GM19328 (cell line): ENCODE measurements around the gene DENND2D.
"Not testable (repeated sequence)": the region's sequence is repeated elsewhere in the genome, so short reads cannot be mapped to it uniquely, and the experiment has no call there.

Source experiments
- ATAC-seq: cut with Tn5 transposase; IDR thresholded peaks from one replicate; pipeline ENCODE4 v1.9.1; 2021; ENCODE audit warnings: mild to moderate bottlenecking, moderate library complexity; ENCODE audit not compliant: unreplicated experiment

Gene DENND2D

GRCh38 chr1:111221633-111222291 lies 21.3 kb upstream of the DENND2D start:
- peak; percentile 46 for ATAC-seq

GRCh38 chr1:111221276-111221632 lies 20.8 kb upstream of the DENND2D start:
- no peak for ATAC-seq

GRCh38 chr1:111220302-111220890 lies 19.9 kb upstream of the DENND2D start:
- no peak for ATAC-seq

GRCh38 chr1:111219557-111220286 lies 19.3 kb upstream of the DENND2D start:
- ATAC-seq = peak; percentile 34

- no peak for ATAC-seq
These were observed 18.5 kb upstream of the DENND2D start for GRCh38 chr1:111218701-111219556.

- no peak for ATAC-seq
These were observed 16.9 kb upstream of the DENND2D start for GRCh38 chr1:111217183-111217910.

- no peak for ATAC-seq
These were observed 16.3 kb upstream of the DENND2D start for GRCh38 chr1:111216751-111217150.

- ATAC-seq = not testable (repeated sequence)
These were observed 14.8 kb upstream of the DENND2D start for GRCh38 chr1:111215285-111215684.

- ATAC-seq = no peak
These were observed 14.4 kb upstream of the DENND2D start for GRCh38 chr1:111214884-111215283.

- peak; percentile 30 for ATAC-seq
These were observed 13.8 kb upstream of the DENND2D start for GRCh38 chr1:111214074-111214801.

GRCh38 chr1:111213412-111213811 lies 13.0 kb upstream of the DENND2D start:
- no peak for ATAC-seq

GRCh38 chr1:111212634-111213335 lies 12.3 kb upstream of the DENND2D start:
- ATAC-seq = no peak

- ATAC-seq = no peak
These were observed 11.5 kb upstream of the DENND2D start for GRCh38 chr1:111211921-111212320.

GRCh38 chr1:111209622-111210021 lies 9.2 kb upstream of the DENND2D start:
- ATAC-seq = no peak

- no peak for ATAC-seq
These were observed 8.5 kb upstream of the DENND2D start for GRCh38 chr1:111208921-111209320.

GRCh38 chr1:111205714-111206050 lies 5.2 kb upstream of the DENND2D start:
- ATAC-seq = no peak

GRCh38 chr1:111204983-111205713 lies 4.7 kb upstream of the DENND2D start:
- no peak for ATAC-seq

GRCh38 chr1:111204201-111204982 lies 3.9 kb upstream of the DENND2D start:
- ATAC-seq = peak; percentile 63
